ENCODE results near the gene KLRC2. TPM values are rescaled to one million over a fixed set of nuclear protein-coding genes. Genes with fewer than 3 reads are reported as not detected.
"Not testable (repeated sequence)": the region's sequence is repeated elsewhere in the genome, so short reads cannot be mapped to it uniquely, and the experiment has no call there.

KLRC2 gene
- total RNA-seq, 1 donor from 2014 or later: not detected

GRCh38 chr12:10404798-10405197 lies 31.0 kb downstream of the KLRC2 start:
- DNase-seq: no peak

- no peak for DNase-seq
Observed at GRCh38 chr12:10400829-10401228, 35.0 kb downstream of the KLRC2 start.

- DNase-seq: no peak
Observed at GRCh38 chr12:10398168-10398567, 37.6 kb downstream of the KLRC2 start.

- no peak for DNase-seq
Observed at GRCh38 chr12:10397296-10397695, 38.5 kb downstream of the KLRC2 start.

GRCh38 chr12:10396176-10396575 lies 39.6 kb downstream of the KLRC2 start:
- not testable (repeated sequence) for DNase-seq

- peak; percentile 22 for DNase-seq
Observed at GRCh38 chr12:10395390-10395998, 40.3 kb downstream of the KLRC2 start.

- not testable (repeated sequence) for DNase-seq
Observed at GRCh38 chr12:10394531-10395152, 41.2 kb downstream of the KLRC2 start.

GRCh38 chr12:10393291-10393690 lies 42.5 kb downstream of the KLRC2 start:
- DNase-seq: no peak

GRCh38 chr12:10392394-10392930 lies 43.3 kb downstream of the KLRC2 start:
- peak; percentile 18 for DNase-seq

- not testable (repeated sequence) for DNase-seq
Observed at GRCh38 chr12:10390991-10391390, 44.8 kb downstream of the KLRC2 start.

- no peak for DNase-seq
Observed at GRCh38 chr12:10389904-10390303, 45.9 kb downstream of the KLRC2 start, which contains the start of gene KLRK1. Gene KLRK1 (minus strand): TSS chr12:10390041. CDS start chr12:10388810, 1,231 bp downstream.

GRCh38 chr12:10388624-10389413 lies 47.0 kb downstream of the KLRC2 start:
- DNase-seq: no peak

GRCh38 chr12:10387498-10387897 lies 48.3 kb downstream of the KLRC2 start:
- not testable (repeated sequence) for DNase-seq

GRCh38 chr12:10386857-10387256 lies 49.0 kb downstream of the KLRC2 start:
- DNase-seq: no peak

GRCh38 chr12:10385166-10385613 lies 50.6 kb downstream of the KLRC2 start:
- no peak for DNase-seq

GRCh38 chr12:10384191-10384590 lies 51.6 kb downstream of the KLRC2 start:
- no peak for DNase-seq

GRCh38 chr12:10381928-10382628 lies 53.7 kb downstream of the KLRC2 start:
- no peak for DNase-seq

Other genes starting within 250 kb of the KLRC2 start
- 76.4 TPM for gene GABARAPL1, start 223.1 kb downstream of the KLRC2 start, total RNA-seq
- 0.31 TPM for gene KLRD1, start 128.1 kb downstream of the KLRC2 start, total RNA-seq
- 1.7 TPM for gene KLRK1, start 46.0 kb downstream of the KLRC2 start, total RNA-seq
- not detected for gene KLRC4, start 26.3 kb downstream of the KLRC2 start, total RNA-seq
- gene KLRC3, start 15.4 kb downstream of the KLRC2 start, total RNA-seq: 0.41 TPM
- gene KLRC1, start 17.4 kb upstream of the KLRC2 start, total RNA-seq: 0.72 TPM
- gene EIF2S3B, start 69.9 kb upstream of the KLRC2 start, total RNA-seq: 1.2 TPM
- 25.5 TPM for gene MAGOHB, start 177.6 kb upstream of the KLRC2 start, total RNA-seq
- gene STYK1, start 238.0 kb upstream of the KLRC2 start, total RNA-seq: 1.7 TPM

Data from tongue (tissue), 2 donors.